Chondrocyte (in vitro differentiated cells): ENCODE measurements around the gene COX6B1. TPM values are rescaled to one million over a fixed set of nuclear protein-coding genes. Genes with fewer than 3 reads are reported as not detected.

Source experiments
- DNase-seq: peaks from one replicate; pipeline ENCODE4 v3.0.0; 2021; ENCODE audit warnings: mixed read lengths, low spot score
- H3K27ac Mint-ChIP-seq: one replicate; pipeline ENCODE4 v1.8.0; 2021; ENCODE audit warnings: mild to moderate bottlenecking, moderate library complexity, mixed read lengths; ENCODE audit not compliant: unreplicated experiment
- H3K27me3 Mint-ChIP-seq: 2 replicates; pipeline ENCODE4 v1.8.0; 2021; ENCODE audit warnings: low read depth, mixed read lengths
- H3K36me3 Mint-ChIP-seq: 2 replicates; pipeline ENCODE4 v1.8.0; 2021; ENCODE audit warnings: low read depth, mixed read lengths
- H3K4me1 Mint-ChIP-seq: 2 replicates; pipeline ENCODE4 v1.8.0; 2021; ENCODE audit warnings: low read depth, mild to moderate bottlenecking, mixed read lengths
- H3K4me3 Mint-ChIP-seq: one replicate; pipeline ENCODE4 v1.8.0; 2021; ENCODE audit warnings: mild to moderate bottlenecking, moderate library complexity, mixed read lengths; ENCODE audit not compliant: unreplicated experiment
- H3K9me3 Mint-ChIP-seq: 2 replicates; pipeline ENCODE4 v1.8.0; 2021; ENCODE audit warnings: low read depth, mixed read lengths
- CTCF ChIP-seq: fragments of 200-600 bp; sonication (generic); IDR thresholded peaks from 2 replicates; pipeline ENCODE4 v1.5.0; 2021; ENCODE audit warnings: antibody characterized with exemption, mild to moderate bottlenecking, moderate library complexity
- total RNA-seq: library from RNA; stranded (reverse); gene quantifications from 3 replicates; pipeline ENCODE4 v1.2.1, GENCODE V29; 2021

Gene COX6B1
- total RNA-seq, 1 donor from 2014 or later: 266 TPM

GRCh38 chr19:35641515-35642151 lies 6.5 kb upstream of the COX6B1 start, which contains the start of gene ETV2:
TSS of gene ETV2 (plus strand) at chr19:35641745. CDS start at chr19:35642461, 716 bp downstream.
- peaks cover 16% of the 10 kb centered on the region for H3K4me1 Mint-ChIP-seq
- H3K27me3 Mint-ChIP-seq: no peaks in the 10 kb centered on the region
- H3K4me3 Mint-ChIP-seq: peak within 1 kb of the TSS; percentile 42
- no peak for DNase-seq
- H3K36me3 Mint-ChIP-seq: peaks cover 6% of the 10 kb centered on the region
- H3K27ac Mint-ChIP-seq: no peak within 1 kb of the TSS
- TF ChIP-seq CTCF: no peak
- no peaks in the 10 kb centered on the region for H3K9me3 Mint-ChIP-seq

GRCh38 chr19:35642312-35642711 lies 5.8 kb upstream of the COX6B1 start:
- Mint-ChIP-seq H3K9me3 (no peaks in the 10 kb centered on the region), H3K4me3 (peak overlapping the region; percentile 42), H3K4me1 (peaks cover 18% of the 10 kb centered on the region), H3K27ac (no peak overlapping the region), H3K27me3 (no peaks in the 10 kb centered on the region), H3K36me3 (peaks cover 4% of the 10 kb centered on the region)
- TF ChIP-seq CTCF: no peak
- DNase-seq: no peak

GRCh38 chr19:35642798-35643254 lies 5.3 kb upstream of the COX6B1 start:
- Mint-ChIP-seq H3K4me1 (peaks cover 18% of the 10 kb centered on the region), H3K27ac (no peak overlapping the region), H3K4me3 (peak overlapping the region; percentile 76), H3K36me3 (peaks cover 2% of the 10 kb centered on the region), H3K27me3 (no peaks in the 10 kb centered on the region), H3K9me3 (no peaks in the 10 kb centered on the region)
- DNase-seq: no peak
- no peak for TF ChIP-seq CTCF

- Mint-ChIP-seq H3K4me3 (peak overlapping the region; percentile 76), H3K36me3 (no peaks in the 10 kb centered on the region), H3K27ac (peak overlapping the region; percentile 92), H3K4me1 (peaks cover 18% of the 10 kb centered on the region), H3K27me3 (no peaks in the 10 kb centered on the region), H3K9me3 (no peaks in the 10 kb centered on the region)
- no peak for DNase-seq
- TF ChIP-seq CTCF: no peak
Observed at GRCh38 chr19:35643255-35644205, 4.6 kb upstream of the COX6B1 start.

- TF ChIP-seq CTCF: no peak
- H3K4me1 Mint-ChIP-seq: peaks cover 24% of the 10 kb centered on the region
- no peaks in the 10 kb centered on the region for H3K36me3 Mint-ChIP-seq
- no peaks in the 10 kb centered on the region for H3K27me3 Mint-ChIP-seq
- peak overlapping the region; percentile 76 for H3K4me3 Mint-ChIP-seq
- no peak for DNase-seq
- peak overlapping the region; percentile 92 for H3K27ac Mint-ChIP-seq
- no peaks in the 10 kb centered on the region for H3K9me3 Mint-ChIP-seq
Observed at GRCh38 chr19:35644206-35644986, 3.7 kb upstream of the COX6B1 start.
